NAMALWA (cell line): ENCODE results near the gene CCDC40.

Experiments
- DNase-seq: peaks from one replicate; pipeline ENCODE4 v3.0.0-alpha.2; 2015; ENCODE audit warnings: low spot score

CCDC40 gene

DNA sequence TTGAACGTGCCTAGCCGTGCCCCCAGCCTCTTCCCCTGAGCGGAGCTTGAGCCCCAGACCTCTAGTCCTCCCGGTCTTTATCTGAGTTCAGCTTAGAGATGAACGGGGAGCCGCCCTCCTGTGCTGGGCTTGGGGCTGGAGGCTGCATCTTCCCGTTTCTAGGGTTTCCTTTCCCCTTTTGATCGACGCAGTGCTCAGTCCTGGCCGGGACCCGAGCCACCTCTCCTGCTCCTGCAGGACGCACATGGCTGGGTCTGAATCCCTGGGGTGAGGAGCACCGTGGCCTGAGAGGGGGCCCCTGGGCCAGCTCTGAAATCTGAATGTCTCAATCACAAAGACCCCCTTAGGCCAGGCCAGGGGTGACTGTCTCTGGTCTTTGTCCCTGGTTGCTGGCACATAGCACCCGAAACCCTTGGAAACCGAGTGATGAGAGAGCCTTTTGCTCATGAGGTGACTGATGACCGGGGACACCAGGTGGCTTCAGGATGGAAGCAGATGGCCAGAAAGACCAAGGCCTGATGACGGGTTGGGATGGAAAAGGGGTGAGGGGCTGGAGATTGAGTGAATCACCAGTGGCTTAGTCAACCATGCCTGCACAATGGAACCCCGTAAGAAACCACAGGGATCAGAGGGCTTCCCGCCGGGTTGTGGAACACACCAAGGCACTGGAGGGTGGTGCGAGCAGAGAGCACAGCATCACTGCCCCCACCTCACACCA is 65.7 kb downstream of the CCDC40 start:
- peak; percentile 41 for DNase-seq

DNA sequence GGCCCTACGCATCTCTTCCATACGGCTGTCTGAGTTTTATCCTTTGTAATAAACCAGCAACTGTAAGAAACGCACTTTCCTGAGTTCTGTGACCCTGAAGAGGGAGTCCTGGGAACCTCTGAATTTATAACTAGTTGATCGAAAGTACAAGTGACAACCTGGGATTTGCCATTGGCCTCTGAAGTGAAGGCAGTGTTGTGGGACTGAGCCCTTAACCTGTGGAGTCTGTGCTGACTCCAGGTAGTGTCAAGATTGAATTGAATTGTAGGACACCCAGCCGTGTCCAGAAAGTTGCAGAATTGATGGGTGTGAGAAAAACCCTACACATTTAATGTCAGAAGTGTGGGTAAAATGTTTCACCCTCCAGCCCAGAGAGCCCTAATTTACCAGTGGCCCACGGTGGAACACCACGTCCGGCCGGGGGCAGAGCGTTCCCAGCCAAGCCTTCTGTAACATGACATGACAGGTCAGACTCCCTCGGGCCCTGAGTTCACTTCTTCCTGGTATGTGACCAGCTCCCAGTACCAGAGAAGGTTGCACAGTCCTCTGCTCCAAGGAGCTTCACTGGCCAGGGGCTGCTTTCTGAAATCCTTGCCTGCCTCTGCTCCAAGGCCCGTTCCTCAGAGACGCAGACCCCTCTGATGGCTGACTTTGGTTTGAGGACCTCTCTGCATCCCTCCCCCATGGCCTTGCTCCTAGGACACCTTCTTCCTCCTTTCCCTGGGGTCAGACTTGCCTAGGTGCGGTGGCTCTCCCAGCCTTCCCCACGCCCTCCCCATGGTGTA is 66.4 kb downstream of the CCDC40 start:
- DNase-seq = no peak

DNA sequence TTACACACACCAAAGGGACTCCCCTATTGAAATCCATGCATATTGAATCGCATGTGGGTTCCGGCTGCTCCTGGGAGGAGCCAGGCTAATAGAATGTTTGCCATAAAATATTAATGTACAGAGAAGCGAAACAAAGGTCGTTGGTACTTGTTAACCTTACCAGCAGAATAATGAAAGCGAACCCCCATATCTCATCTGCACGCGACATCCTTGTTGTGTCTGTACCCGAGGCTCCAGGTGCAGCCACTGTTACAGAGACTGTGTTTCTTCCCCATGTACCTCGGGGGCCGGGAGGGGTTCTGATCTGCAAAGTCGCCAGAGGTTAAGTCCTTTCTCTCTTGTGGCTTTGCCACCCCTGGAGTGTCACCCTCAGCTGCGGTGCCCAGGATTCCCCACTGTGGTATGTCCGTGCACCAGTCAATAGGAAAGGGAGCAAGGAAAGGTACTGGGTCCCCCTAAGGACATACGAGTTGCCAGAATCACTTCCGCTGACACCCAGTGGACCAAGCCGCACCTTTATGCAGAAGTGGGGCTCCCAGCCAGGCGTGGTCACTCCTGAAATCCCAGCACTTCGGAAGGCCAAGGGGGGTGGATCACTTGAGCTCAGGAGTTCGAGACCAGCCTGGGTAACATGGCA is 67.1 kb downstream of the CCDC40 start:
- DNase-seq = no peak

DNA sequence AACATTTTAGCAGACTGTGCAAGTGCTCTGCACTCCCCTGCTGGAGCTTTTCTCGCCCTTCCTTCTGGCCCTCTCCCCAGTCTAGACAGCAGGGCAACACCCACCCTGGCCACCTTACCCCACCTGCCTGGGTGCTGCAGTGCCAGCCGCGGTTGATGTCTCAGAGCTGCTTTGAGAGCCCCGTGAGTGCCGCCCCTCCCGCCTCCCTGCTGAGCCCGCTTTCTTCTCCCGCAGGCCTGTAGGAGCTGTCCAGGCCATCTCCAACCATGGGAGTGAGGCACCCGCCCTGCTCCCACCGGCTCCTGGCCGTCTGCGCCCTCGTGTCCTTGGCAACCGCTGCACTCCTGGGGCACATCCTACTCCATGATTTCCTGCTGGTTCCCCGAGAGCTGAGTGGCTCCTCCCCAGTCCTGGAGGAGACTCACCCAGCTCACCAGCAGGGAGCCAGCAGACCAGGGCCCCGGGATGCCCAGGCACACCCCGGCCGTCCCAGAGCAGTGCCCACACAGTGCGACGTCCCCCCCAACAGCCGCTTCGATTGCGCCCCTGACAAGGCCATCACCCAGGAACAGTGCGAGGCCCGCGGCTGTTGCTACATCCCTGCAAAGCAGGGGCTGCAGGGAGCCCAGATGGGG is 68.0 kb downstream of the CCDC40 start:
- DNase-seq = no peak

DNA sequence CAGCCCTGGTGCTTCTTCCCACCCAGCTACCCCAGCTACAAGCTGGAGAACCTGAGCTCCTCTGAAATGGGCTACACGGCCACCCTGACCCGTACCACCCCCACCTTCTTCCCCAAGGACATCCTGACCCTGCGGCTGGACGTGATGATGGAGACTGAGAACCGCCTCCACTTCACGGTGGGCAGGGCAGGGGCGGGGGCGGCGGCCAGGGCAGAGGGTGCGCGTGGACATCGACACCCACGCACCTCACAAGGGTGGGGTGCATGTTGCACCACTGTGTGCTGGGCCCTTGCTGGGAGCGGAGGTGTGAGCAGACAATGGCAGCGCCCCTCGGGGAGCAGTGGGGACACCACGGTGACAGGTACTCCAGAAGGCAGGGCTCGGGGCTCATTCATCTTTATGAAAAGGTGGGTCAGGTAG is 68.5 kb downstream of the CCDC40 start:
- no peak for DNase-seq

DNA sequence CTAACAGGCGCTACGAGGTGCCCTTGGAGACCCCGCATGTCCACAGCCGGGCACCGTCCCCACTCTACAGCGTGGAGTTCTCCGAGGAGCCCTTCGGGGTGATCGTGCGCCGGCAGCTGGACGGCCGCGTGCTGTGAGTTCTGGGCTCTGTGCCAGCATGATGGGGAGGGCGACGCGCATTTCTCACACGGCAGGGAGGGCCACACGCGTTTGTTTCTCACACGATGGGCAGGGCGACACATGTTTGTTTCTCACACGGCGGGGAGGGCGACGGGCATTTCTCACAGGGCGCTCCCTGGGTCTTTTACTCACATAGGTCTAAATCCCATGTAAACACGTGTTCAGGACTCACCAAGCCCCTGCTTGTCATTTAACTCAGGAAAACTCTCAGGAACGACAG is 69.3 kb downstream of the CCDC40 start:
- no peak for DNase-seq

DNA sequence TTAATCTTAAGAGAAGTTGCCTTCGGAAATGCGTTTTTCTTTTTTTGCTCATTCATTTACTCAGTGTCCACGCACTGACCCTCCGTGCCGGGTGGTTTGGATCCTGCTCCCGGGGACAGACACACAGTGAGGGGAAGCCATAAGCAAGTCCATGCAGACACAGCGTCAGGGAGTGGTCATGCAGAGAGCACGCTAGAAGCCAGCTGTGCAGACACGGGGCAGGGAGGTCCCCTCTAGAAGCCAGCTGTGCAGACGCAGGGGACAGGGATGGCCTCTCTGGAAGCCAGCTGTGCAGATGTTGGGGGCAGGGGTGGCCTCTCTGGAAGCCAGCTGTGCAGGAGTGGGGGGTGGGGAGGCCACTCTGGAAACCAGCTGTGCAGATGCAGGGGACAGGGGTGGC is 69.7 kb downstream of the CCDC40 start:
- DNase-seq = no peak

DNA sequence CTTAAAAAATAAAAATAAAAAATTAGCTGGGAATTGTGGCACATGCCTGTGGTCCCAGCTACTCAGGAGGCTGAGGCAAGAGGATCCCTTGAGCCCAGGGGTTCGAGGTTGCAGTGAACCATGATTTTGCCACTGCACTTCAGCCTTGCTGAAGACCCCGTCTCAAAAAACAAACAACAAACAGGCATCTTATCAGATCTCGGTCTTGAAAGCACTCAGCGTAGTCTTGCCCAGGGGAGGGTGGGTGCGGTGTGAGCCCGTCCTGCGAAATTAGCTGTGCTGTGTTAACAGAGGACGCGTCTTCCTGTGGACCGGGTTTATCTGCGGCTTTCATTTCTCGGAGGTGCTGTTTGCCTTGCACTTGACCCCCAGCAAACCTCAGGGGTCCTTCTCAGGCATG is 70.3 kb downstream of the CCDC40 start:
- no peak for DNase-seq

DNA sequence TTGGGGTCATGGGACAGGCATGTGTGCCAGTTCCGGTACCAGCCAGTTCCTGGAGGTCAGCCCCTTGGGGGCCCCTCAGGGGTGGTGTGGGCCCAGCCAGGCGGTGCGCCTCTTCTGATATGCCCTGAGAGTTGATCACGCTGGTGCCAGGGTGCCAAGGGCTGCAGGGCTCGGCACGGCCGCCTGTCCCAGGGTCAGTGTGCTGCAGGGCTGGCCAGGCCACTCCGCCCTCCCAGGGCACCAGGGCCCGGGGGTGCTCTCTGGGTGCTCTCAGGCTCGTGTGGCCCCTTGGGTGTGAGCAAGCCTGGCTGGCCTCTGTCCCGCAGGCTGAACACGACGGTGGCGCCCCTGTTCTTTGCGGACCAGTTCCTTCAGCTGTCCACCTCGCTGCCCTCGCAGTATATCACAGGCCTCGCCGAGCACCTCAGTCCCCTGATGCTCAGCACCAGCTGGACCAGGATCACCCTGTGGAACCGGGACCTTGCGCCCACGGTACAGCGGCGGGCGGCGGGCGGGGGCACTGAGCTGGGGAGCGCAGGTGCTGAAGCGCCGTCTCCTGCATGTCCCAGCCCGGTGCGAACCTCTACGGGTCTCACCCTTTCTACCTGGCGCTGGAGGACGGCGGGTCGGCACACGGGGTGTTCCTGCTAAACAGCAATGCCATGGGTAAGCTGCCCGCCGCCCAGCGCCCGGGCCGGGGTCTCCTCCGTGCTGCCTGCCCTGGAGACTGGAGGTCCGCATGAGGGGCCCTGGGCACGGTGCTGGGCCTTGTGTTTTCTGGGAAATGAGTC is 71.0 kb downstream of the CCDC40 start:
- no peak for DNase-seq

DNA sequence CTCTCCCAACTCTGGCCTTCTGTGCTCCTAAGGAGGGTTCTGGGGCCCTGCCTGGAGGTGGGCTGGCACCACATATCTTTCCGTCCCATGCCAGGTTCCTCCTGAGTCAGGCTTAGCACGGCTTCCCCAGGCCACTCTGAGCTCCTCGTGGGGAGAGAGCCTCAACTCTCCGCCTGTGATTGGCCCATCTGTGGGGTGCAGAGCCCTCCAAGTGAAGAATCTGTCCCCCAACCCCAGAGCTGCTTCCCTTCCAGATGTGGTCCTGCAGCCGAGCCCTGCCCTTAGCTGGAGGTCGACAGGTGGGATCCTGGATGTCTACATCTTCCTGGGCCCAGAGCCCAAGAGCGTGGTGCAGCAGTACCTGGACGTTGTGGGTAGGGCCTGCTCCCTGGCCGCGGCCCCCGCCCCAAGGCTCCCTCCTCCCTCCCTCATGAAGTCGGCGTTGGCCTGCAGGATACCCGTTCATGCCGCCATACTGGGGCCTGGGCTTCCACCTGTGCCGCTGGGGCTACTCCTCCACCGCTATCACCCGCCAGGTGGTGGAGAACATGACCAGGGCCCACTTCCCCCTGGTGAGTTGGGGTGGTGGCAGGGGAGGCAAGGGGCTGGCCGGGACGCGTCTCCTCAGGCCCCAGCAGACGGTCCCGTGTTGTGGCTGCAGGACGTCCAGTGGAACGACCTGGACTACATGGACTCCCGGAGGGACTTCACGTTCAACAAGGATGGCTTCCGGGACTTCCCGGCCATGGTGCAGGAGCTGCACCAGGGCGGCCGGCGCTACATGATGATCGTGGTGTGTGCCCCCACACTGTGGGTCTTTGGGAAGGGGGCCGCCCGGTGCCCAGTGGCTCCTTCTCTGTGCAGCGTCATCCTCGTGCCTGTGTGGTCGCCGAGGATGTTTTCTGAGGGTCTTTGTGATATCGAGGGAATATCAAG is 71.9 kb downstream of the CCDC40 start:
- DNase-seq = no peak

DNA sequence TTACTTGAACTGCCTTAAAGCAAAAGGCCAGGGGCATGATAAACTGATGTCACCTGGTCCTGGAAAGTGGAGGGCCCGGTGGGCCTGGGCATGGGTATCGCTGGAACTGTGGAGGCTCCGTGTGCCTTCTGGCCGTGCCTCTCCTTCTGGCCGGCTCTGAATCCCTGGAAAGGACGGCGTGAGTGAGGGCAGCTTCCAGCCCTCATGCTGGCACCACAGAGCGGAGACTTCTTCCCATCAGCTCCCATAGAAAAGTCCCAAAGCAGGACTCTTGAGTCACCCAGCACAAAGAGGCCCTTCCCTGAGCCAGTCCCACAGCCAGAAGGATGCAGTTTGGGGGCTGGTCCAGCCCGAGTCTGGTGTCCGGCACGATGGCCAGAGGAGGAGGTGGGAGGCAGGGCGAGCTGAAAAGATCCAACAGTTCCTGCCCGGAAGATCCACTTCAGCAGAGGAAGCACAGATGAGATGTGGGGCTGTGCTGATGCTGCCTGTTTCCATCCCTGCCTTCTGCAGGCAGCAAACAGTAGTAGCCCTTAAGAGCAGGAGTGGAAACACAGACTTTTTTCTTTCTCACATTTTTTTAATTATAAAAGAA is 72.7 kb downstream of the CCDC40 start:
- no peak for DNase-seq

DNA sequence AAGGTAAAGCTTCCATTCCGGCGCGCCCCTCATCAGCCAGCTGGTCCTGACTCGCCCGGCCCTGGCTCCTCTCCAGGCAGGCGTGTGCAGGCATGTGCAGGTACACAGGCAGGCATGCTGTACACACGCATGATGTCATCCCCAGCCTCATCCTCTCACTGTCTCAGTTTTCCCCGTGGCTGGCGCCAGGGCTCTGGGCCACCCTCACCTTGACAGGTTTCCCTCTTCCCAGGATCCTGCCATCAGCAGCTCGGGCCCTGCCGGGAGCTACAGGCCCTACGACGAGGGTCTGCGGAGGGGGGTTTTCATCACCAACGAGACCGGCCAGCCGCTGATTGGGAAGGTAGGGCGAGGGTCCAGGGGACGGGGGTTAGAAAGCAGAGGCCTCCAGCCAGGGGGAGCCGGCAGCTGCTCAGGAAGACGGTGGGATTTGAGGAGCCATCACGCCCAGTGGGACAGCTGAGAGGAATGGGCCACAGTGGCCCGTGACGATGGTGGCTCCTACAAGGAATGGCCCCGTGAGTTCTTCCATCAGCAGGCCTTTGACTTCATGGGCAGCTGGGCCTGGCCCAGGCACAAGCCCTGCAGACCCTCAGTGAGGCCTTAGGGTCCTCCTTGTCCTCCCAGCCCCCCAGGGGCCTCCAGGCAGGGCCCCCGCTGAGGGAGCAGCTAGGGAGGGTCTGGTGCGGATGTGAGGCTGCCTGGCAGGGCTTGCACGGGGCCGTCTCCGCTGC is 73.4 kb downstream of the CCDC40 start:
- no peak for DNase-seq

DNA sequence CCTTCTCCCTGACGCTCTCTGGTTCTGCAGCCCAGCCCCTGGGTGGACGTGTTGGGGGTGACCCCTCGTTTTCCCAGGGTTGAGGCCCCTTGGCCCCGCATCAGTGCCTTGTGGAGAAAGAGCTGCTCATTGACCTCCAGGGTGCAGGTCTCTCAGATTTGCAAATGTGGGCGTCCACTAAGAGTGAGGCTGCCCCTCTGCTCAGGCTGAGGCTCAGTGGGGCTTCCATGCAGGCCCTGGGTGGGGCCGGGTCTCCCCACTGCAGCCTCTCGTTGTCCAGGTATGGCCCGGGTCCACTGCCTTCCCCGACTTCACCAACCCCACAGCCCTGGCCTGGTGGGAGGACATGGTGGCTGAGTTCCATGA is 74.0 kb downstream of the CCDC40 start:
- no peak for DNase-seq

DNA sequence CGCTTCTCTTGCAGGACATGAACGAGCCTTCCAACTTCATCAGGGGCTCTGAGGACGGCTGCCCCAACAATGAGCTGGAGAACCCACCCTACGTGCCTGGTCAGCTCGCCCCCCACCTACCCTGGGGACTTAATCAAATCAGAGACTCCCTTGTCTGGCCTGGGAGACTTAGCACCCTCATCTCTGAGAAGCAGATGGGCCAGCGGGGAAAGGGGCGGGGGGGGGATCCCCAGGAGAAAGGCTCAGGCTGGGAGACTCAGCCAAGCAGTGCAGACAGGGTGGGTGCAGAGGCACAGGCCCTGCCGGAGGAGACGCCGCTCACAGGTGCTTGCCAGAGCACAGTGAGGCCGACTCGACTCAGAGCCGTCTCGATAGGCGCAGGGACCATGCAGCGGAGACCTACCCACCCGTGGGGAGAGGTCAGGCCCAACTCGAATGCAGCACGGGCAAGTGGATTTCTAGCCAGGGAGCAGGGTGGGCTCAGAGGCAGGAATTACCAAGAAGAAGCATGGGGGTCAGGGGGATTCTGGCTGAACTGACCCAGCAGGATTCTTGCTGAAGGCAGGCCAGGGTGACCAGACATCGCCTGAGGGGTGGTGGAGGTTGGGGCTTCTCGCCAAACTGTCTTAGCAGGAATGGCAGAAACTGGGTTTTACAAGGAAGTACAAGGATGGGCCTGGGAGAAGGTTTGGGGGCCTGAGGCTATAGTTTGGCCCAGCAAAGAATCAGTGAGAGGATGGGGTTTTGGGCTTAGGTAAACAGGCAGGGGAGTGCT is 74.7 kb downstream of the CCDC40 start:
- DNase-seq = peak; percentile 57

DNA sequence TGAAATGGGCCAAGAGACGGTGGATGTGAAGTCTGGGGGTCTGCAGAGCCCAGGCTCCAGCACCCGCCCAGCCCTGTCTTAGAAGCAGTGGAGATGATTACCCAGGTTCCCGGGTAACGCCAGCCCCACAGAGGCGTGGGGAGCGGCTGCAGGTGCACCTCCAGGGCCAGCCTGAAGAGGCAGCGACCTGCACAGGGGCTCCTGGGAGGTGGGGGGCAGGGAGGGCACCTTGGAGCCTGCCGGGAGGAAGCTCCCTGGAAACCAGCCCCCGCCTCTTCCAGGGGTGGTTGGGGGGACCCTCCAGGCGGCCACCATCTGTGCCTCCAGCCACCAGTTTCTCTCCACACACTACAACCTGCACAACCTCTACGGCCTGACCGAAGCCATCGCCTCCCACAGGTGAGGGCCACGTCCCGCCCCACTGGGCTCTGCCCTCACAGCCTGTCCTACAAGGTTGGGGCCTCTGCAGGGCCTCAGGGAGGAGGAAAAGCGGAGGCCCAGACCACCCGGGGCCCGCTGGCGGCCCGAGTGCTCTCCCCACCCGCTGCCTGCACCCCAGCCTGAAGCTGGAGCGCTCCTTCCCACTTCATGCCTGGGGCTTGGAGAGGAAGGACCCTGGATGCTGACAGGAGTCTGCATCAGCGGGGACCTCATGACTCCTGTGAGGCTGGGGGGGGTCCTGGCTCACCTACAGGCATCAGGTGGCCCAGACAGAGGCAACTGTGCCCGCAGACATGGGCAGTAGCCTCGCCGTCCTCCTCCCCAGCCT is 75.4 kb downstream of the CCDC40 start:
- peak; percentile 39 for DNase-seq

DNA sequence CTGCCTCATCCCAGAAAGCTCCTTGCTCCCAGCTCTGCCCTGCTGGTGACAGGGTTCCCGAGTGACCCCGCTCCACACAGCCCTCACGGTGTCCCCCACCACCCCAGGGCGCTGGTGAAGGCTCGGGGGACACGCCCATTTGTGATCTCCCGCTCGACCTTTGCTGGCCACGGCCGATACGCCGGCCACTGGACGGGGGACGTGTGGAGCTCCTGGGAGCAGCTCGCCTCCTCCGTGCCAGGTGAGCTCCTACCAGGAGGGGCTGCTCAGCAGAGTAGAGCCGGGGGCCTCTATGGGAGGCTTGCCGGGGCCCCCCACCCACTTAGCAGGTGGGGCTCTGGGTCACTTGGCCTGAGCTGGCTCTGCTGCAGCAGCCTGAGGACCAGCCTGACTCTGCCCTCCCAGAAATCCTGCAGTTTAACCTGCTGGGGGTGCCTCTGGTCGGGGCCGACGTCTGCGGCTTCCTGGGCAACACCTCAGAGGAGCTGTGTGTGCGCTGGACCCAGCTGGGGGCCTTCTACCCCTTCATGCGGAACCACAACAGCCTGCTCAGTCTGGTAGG is 76.1 kb downstream of the CCDC40 start:
- no peak for DNase-seq

DNA sequence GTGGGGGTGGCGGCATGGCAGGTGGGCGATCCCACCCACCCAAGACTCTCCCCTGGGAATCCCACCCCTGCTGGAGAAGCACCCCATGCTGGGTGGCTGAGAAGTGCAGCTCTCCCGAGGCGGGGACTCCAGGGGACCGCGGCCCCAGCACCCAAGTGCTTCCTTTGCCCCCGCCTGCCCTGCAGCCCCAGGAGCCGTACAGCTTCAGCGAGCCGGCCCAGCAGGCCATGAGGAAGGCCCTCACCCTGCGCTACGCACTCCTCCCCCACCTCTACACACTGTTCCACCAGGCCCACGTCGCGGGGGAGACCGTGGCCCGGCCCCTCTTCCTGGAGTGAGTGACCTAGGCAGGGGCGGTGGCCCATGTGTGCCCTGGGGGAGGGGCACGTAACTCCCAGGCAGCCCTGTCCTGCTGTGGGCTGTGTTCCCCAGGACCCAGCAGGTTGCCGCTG is 76.6 kb downstream of the CCDC40 start:
- DNase-seq = peak; percentile 55

DNA sequence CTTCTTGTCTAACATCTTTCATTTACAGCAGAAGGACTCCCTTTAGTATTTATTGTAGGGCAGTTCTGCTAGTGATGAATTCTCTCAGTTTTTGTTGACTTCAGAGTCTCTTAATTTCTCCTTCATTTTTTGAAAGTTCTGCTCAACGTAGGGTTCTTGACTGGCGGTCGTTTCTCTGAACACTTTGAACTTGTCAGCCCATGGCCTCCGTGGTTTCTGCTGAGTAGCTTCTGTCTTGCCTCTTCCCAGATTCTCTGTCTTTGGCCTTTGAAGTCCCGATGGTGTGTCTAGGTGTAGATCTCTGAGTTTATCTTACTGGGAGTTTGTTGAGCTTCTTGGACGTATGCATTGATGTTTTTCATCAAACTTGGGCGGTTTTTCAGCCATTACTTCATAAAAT is 78.3 kb downstream of the CCDC40 start:
- no peak for DNase-seq
